ENCODE data around the gene MYPOP. TPM values are rescaled to one million over a fixed set of nuclear protein-coding genes. Genes with fewer than 3 reads are reported as not detected.

MYPOP gene
- total RNA-seq, 1 experiment from 2014 or later = 10.8 TPM

DNA sequence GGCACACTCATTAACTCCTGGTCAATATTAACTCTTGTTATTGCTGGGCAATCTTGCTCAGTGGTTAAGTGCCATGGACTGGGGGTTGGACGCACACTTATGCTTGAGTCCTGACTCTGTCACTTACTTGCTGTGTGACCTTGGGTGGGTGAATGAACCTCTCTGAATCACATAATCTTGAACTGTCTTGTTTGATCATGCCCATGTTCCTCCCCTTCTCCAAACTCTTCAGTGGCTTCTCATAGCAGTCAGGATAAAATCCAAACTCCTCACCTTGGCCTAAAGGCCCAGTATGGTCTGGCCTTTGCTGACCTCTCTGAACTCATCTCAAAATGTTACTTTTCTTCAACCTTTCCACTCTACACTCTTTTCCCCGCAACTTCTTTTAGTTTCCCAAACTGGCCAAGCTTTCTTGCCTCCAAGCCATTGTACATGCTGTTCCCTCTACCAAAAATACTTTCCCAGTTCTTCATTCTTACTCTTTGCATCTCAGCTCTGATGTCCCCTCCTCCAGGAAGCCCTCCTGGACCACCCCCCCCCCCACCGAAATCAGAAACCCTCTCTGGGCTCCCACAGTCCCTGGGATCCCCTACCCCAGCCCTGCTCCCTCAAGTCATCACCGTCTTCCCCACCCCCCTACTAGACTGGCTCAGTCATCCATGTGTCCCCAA lies 2.4 kb downstream of the MYPOP start:
- H2AFZ ChIP-seq (ENCODE audit: low read depth, low read length, poor library complexity, severe bottlenecking) = no peak overlapping the region
- CTCF ChIA-PET = interaction anchor here (0.9 kb wide), 1 partner anchor 14 kb away, joined by 6 read pairs; the partner anchor contains the start of gene IRF2BP1
- TF ChIP-seq TCF7L2 (IDR thresholded peaks at IDR 0.05; ENCODE audit: borderline replicate concordance, extremely low read depth, insufficient read depth, insufficient read length) = no peak
- TF ChIP-seq ZFX (IDR thresholded peaks at IDR 0.05) = no peak
- TF ChIP-seq POLR2AphosphoS5 (IDR thresholded peaks at IDR 0.05; ENCODE audit: low read depth, low read length) = no peak
- TF ChIP-seq RAD21 (IDR thresholded peaks at IDR 0.05; ENCODE audit: low read depth) = no peak
- no peak for TF ChIP-seq YY1 (IDR thresholded peaks at IDR 0.05; ENCODE audit: extremely low read depth, insufficient replicate concordance, low read depth, low read length)
- TF ChIP-seq, protein P1, sequence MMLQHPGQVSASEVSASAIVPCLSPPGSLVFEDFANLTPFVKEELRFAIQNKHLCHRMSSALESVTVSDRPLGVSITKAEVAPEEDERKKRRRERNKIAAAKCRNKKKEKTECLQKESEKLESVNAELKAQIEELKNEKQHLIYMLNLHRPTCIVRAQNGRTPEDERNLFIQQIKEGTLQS (IDR thresholded peaks at IDR 0.05) = no peak
- TF ChIP-seq EZH2 (IDR thresholded peaks at IDR 0.05) = no peak
- TF ChIP-seq, protein P2, sequence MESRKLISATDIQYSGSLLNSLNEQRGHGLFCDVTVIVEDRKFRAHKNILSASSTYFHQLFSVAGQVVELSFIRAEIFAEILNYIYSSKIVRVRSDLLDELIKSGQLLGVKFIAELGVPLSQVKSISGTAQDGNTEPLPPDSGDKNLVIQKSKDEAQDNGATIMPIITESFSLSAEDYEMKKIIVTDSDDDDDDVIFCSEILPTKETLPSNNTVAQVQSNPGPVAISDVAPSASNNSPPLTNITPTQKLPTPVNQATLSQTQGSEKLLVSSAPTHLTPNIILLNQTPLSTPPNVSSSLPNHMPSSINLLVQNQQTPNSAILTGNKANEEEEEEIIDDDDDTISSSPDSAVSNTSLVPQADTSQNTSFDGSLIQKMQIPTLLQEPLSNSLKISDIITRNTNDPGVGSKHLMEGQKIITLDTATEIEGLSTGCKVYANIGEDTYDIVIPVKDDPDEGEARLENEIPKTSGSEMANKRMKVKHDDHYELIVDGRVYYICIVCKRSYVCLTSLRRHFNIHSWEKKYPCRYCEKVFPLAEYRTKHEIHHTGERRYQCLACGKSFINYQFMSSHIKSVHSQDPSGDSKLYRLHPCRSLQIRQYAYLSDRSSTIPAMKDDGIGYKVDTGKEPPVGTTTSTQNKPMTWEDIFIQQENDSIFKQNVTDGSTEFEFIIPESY (IDR thresholded peaks at IDR 0.05; ENCODE audit: extremely low read depth, insufficient replicate concordance, low read length) = no peak
- TF ChIP-seq EZH2phosphoT487 (IDR thresholded peaks at IDR 0.05; ENCODE audit: borderline replicate concordance) = no peak
- no peak for TF ChIP-seq ZNF274 (IDR thresholded peaks at IDR 0.05; ENCODE audit: low read depth, low read length)
- TF ChIP-seq CEBPB (IDR thresholded peaks at IDR 0.05; ENCODE audit: low read depth) = no peak
- TF ChIP-seq POLR2A (IDR thresholded peaks at IDR 0.05; ENCODE audit: borderline replicate concordance, extremely low read depth, insufficient read depth, insufficient read length) = no peak
- no peak for TF ChIP-seq ELF1 (IDR thresholded peaks at IDR 0.05; ENCODE audit: borderline replicate concordance, low read depth)
- no peak for TF ChIP-seq SP1 (IDR thresholded peaks at IDR 0.05; ENCODE audit: low read depth)
- TF ChIP-seq FOSL1 (IDR thresholded peaks at IDR 0.05; ENCODE audit: low read depth) = no peak
- TF ChIP-seq, protein P3, sequence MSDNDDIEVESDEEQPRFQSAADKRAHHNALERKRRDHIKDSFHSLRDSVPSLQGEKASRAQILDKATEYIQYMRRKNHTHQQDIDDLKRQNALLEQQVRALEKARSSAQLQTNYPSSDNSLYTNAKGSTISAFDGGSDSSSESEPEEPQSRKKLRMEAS (IDR thresholded peaks at IDR 0.05) = no peak
- no peak for TF ChIP-seq SIN3A (IDR thresholded peaks at IDR 0.05; ENCODE audit: low read depth)
- POLR2A ChIA-PET = no interaction called here
- RAD21 ChIA-PET (ENCODE audit: low non-redundant PET in 1 of 2, low total read pairs in 2 of 2, uncharacterized antibody in 2 of 2, unreplicated experiment in 2 of 2) = no interaction called here
- no peaks in the 10 kb centered on the region for H3K9me3 ChIP-seq (ENCODE audit: control insufficient read depth in 1 of 2, insufficient read depth in 1 of 2, low read depth in 1 of 2, low read length in 2 of 2)
- no peak overlapping the region for H3K27ac ChIP-seq (ENCODE audit: low read depth, low read length)
- peaks cover 5% of the 10 kb centered on the region; the same call in 1 of the 2 replicates for H3K79me2 ChIP-seq (ENCODE audit: insufficient read depth, low read length)
- no peaks in the 10 kb centered on the region for H4K20me1 ChIP-seq (ENCODE audit: insufficient read depth)
- intact Hi-C loops (cut with micrococcal nuclease) = no loop called here
- DNase-seq (ENCODE audit: low read depth, low spot score) (no peak), ATAC-seq (no peak)
- peaks cover 0 to 7% of the 10 kb centered on the region in 2 experiments; a peak in 1 of 4 replicates for H3K4me1 ChIP-seq (ENCODE audit: control insufficient read depth in 1 of 2, insufficient read depth in 2 of 2, low read length in 2 of 2)
- H3K9me2 ChIP-seq (ENCODE audit: insufficient read depth) = no peaks in the 10 kb centered on the region
- H3K9ac ChIP-seq (ENCODE audit: low read length) = no peak overlapping the region
- H3K27me3 ChIP-seq (ENCODE audit: insufficient read depth, low read length) = no peaks in the 10 kb centered on the region
- peaks cover 0 to 3% of the 10 kb centered on the region in 2 experiments; a peak in 1 of 4 replicates for H3K36me3 ChIP-seq (ENCODE audit: control insufficient read depth in 1 of 2, insufficient read depth in 2 of 2, low read length in 2 of 2)
- no peak overlapping the region for H3K4me3 ChIP-seq (replicated peaks in 1 of 2; ENCODE audit: low read depth in 1 of 2, low read length in 2 of 2)
- BruUV-seq (replicated peaks) = TSS peak; percentile 69
- no peak overlapping the region for H3K4me2 ChIP-seq (ENCODE audit: low read length)
